H1 (cell line): ENCODE data around the gene TRAPPC3. TPM values are rescaled to one million over a fixed set of nuclear protein-coding genes. Genes with fewer than 3 reads are reported as not detected.

Experiments
- CTCF ChIA-PET: fragments of 300-600 bp; sonication (Branson Sonifier 250); formaldehyde crosslinking; loops from one replicate; lab custom pipeline; 2021; ENCODE audit not compliant: partially characterized antibody; lab: Charles Lee
- POLR2A ChIA-PET: fragments of 300-600 bp; sonication (Branson Sonifier 250); formaldehyde crosslinking; loops from one replicate; lab custom pipeline; 2021; ENCODE audit warnings: inconsistent platforms; ENCODE audit not compliant: partially characterized antibody; lab: Charles Lee
- DNase-seq, 2 experiments: peaks; one replicate each; pipeline versions ENCODE4 v3.0.0 to v3.0.0-alpha.2; 2010 to 2022; ENCODE audit warnings: low spot score in 2 of 2, low read depth in 1 of 2, mixed read lengths in 1 of 2
- FAIRE-seq: peaks from 2 replicates; lab custom pipeline; 2011; peaks lifted over from hg19 to GRCh38; lab: Jason Lieb, UNC
- H2AFZ ChIP-seq: 2 replicates; pipeline ENCODE4 v1.8.1; 2012; ENCODE audit warnings: low read length, inconsistent platforms
- H2AK5ac ChIP-seq: 2 replicates; pipeline ENCODE4 v1.6.1; 2013; ENCODE audit warnings: low read depth, low read length
- H2BK120ac ChIP-seq: replicated peaks from 2 replicates; pipeline ENCODE3; 2013; ENCODE audit warnings: low read depth, low read length, inconsistent platforms
- H2BK12ac ChIP-seq: 2 replicates; pipeline ENCODE4 v1.6.1; 2013; ENCODE audit warnings: low read depth, low read length
- H2BK15ac ChIP-seq: 2 replicates; pipeline ENCODE4 v1.6.1; 2013; ENCODE audit warnings: low read length
- H2BK20ac ChIP-seq: 2 replicates; pipeline ENCODE4 v1.6.1; 2013; ENCODE audit warnings: low read length
- H2BK5ac ChIP-seq: 2 replicates; pipeline ENCODE4 v1.6.1; 2013; ENCODE audit warnings: low read depth, low read length
- H3K14ac ChIP-seq: 2 replicates; pipeline ENCODE4 v1.6.1; 2013; ENCODE audit warnings: inconsistent platforms; ENCODE audit not compliant: insufficient read length
- H3K18ac ChIP-seq: 2 replicates; pipeline ENCODE4 v1.6.1; 2013; ENCODE audit warnings: low read length; ENCODE audit errors: extremely low read depth
- H3K23ac ChIP-seq: 2 replicates; pipeline ENCODE4 v1.6.1; 2013; ENCODE audit warnings: inconsistent platforms; ENCODE audit not compliant: insufficient read length
- H3K23me2 ChIP-seq: 2 replicates; pipeline ENCODE4 v1.6.1; 2013; ENCODE audit warnings: low read depth, low read length
- H3K27ac ChIP-seq: 2 replicates; pipeline ENCODE4 v1.6.1; 2011; ENCODE audit warnings: low read depth, low read length, inconsistent platforms
- H3K27me3 ChIP-seq, 4 experiments: replicated peaks in 1 of 4; 1 replicate in 1 of 4; 2 replicates in 3 of 4; pipeline versions ENCODE4 v1.6.1 to v1.8.1; 2011 to 2013; ENCODE audit warnings: low read length in 3 of 4, mild to moderate bottlenecking in 3 of 4, inconsistent platforms in 2 of 4, mixed read lengths in 2 of 4, moderate library complexity in 1 of 4; ENCODE audit not compliant: control insufficient read depth in 3 of 4, insufficient read depth in 3 of 4; ENCODE audit errors: extremely low read depth in 1 of 4
- H3K36me3 ChIP-seq, 4 experiments: 2 replicates each; pipeline versions ENCODE4 v1.6.1 to v1.8.1; 2011 to 2013; ENCODE audit warnings: mild to moderate bottlenecking in 4 of 4, low read length in 3 of 4, moderate library complexity in 2 of 4, control low read depth in 1 of 4, inconsistent platforms in 1 of 4; ENCODE audit not compliant: insufficient read depth in 4 of 4, control insufficient read depth in 2 of 4
- H3K4ac ChIP-seq: replicated peaks from 2 replicates; pipeline ENCODE3; 2013; ENCODE audit warnings: low read length, low read depth, mixed read lengths, inconsistent platforms; ENCODE audit not compliant: insufficient read length
- H3K4me1 ChIP-seq, 4 experiments: replicated peaks in 1 of 4; 1 replicate in 1 of 4; 2 replicates in 3 of 4; pipeline versions ENCODE4 v1.6.1 to v1.8.1; 2011 to 2013; ENCODE audit warnings: low read length in 3 of 4, inconsistent platforms in 2 of 4, mixed read lengths in 1 of 4; ENCODE audit not compliant: insufficient read depth in 4 of 4, control insufficient read depth in 3 of 4
- H3K4me2 ChIP-seq, 2 experiments: 2 replicates each; pipeline versions ENCODE4 v1.6.1 to v1.8.1; 2011 to 2013; ENCODE audit warnings: low read depth in 2 of 2, low read length in 2 of 2, control low read depth in 1 of 2, inconsistent platforms in 1 of 2, mild to moderate bottlenecking in 1 of 2; ENCODE audit not compliant: insufficient read depth in 1 of 2
- H3K4me3 ChIP-seq, 4 experiments: fragments of 200-600, 300-600 bp in 1 of 4; sonication (generic), shearing (Covaris generic), sonication (Bioruptor Twin) in 1 of 4; 2 replicates each; pipeline versions ENCODE4 v1.5.1 to v1.8.1; 2011 to 2016; ENCODE audit warnings: low read length in 4 of 4, low read depth in 3 of 4, control low read depth in 2 of 4, inconsistent platforms in 2 of 4, mild to moderate bottlenecking in 2 of 4, mixed read lengths in 1 of 4, moderate library complexity in 1 of 4; ENCODE audit not compliant: insufficient read depth in 2 of 4; ENCODE audit errors: extremely low read depth in 1 of 4
- H3K56ac ChIP-seq: replicated peaks from 2 replicates; pipeline ENCODE3; 2013; ENCODE audit warnings: low read depth, mild to moderate bottlenecking, mixed read lengths, low read length, inconsistent platforms; ENCODE audit not compliant: insufficient read length
- H3K79me1 ChIP-seq: 2 replicates; pipeline ENCODE4 v1.6.1; 2013; ENCODE audit warnings: low read depth, low read length, control low read depth
- H3K79me2 ChIP-seq, 2 experiments: 2 replicates each; pipeline versions ENCODE4 v1.6.1 to v1.8.1; 2012 to 2013; ENCODE audit warnings: low read length in 2 of 2, mild to moderate bottlenecking in 2 of 2, inconsistent platforms in 1 of 2; ENCODE audit not compliant: insufficient read depth in 2 of 2, control insufficient read depth in 1 of 2
- H3K9ac ChIP-seq, 4 experiments: replicated peaks in 1 of 4; 1 replicate in 1 of 4; 2 replicates in 3 of 4; pipeline versions ENCODE4 v1.6.1 to v1.8.1; 2011 to 2013; ENCODE audit warnings: low read depth in 3 of 4, low read length in 3 of 4, control low read depth in 2 of 4, mild to moderate bottlenecking in 2 of 4, moderate library complexity in 2 of 4, inconsistent platforms in 1 of 4; ENCODE audit errors: extremely low read depth in 1 of 4
- H3K9me3 ChIP-seq, 2 experiments: 2 replicates each; pipeline versions ENCODE4 v1.6.1 to v1.8.1; 2012 to 2013; ENCODE audit warnings: mild to moderate bottlenecking in 2 of 2, moderate library complexity in 2 of 2, control low read depth in 1 of 2, inconsistent platforms in 1 of 2, low read depth in 1 of 2, low read length in 1 of 2, mixed read lengths in 1 of 2; ENCODE audit not compliant: insufficient read depth in 2 of 2
- H4K20me1 ChIP-seq, 2 experiments: replicated peaks in 1 of 2; 2 replicates each; pipeline versions ENCODE3 to v1.8.1; 2011 to 2013; ENCODE audit warnings: inconsistent platforms in 2 of 2, low read length in 2 of 2, mild to moderate bottlenecking in 1 of 2; ENCODE audit not compliant: insufficient read depth in 2 of 2, control insufficient read depth in 1 of 2
- H4K5ac ChIP-seq: 2 replicates; pipeline ENCODE4 v1.6.1; 2013; ENCODE audit warnings: low read length, low read depth, mixed read lengths, inconsistent platforms; ENCODE audit not compliant: insufficient read length
- H4K8ac ChIP-seq: 2 replicates; pipeline ENCODE4 v1.8.0; 2013; ENCODE audit warnings: mild to moderate bottlenecking, moderate library complexity, low read length, inconsistent platforms; ENCODE audit not compliant: insufficient read depth; ENCODE audit errors: extremely low read depth
- H4K91ac ChIP-seq: replicated peaks from 2 replicates; pipeline ENCODE3; 2013; ENCODE audit warnings: low read length, mixed read lengths, inconsistent platforms; ENCODE audit not compliant: insufficient read length
- CHD1 ChIP-seq: IDR thresholded peaks from 2 replicates; pipeline ENCODE4 v1.6.1; 2012; ENCODE audit warnings: low read depth, low read length, improper control_type of control experiment
- CHD2 ChIP-seq: IDR thresholded peaks from 2 replicates; pipeline ENCODE4 v1.6.1; 2012; ENCODE audit warnings: low read length, improper control_type of control experiment
- EZH2 ChIP-seq: fragments of 200-600 bp; sonication (generic); IDR thresholded peaks from 2 replicates; pipeline ENCODE4 v1.7.1; 2012; ENCODE audit warnings: low read depth, mild to moderate bottlenecking, moderate library complexity, low read length, inconsistent platforms; ENCODE audit not compliant: severe bottlenecking
- HDAC2 ChIP-seq, 2 experiments: fragments of 300-600 bp in 1 of 2; sonication (generic) in 1 of 2; IDR thresholded peaks; 2 replicates each; pipeline ENCODE4 v1.6.1; 2011 to 2012; ENCODE audit warnings: low read depth in 2 of 2, low read length in 2 of 2, mild to moderate bottlenecking in 2 of 2, moderate library complexity in 2 of 2, borderline replicate concordance in 1 of 2, inconsistent platforms in 1 of 2
- HDAC6 ChIP-seq: IDR thresholded peaks from one replicate; pipeline ENCODE4 v1.7.1; 2012; ENCODE audit warnings: low read depth, mild to moderate bottlenecking, inconsistent platforms, low read length, moderate library complexity
- KDM1A ChIP-seq: fragments of 200-600, 300-600 bp; sonication (generic); IDR thresholded peaks from 2 replicates; pipeline ENCODE4 v1.7.1; 2016; ENCODE audit warnings: mild to moderate bottlenecking, low read length, borderline replicate concordance
- KDM5A ChIP-seq: fragments of 200-600 bp; IDR thresholded peaks from 2 replicates; pipeline ENCODE4 v1.7.1; 2012; ENCODE audit warnings: mild to moderate bottlenecking, low read length, inconsistent platforms, mixed read lengths
- NANOG ChIP-seq: IDR thresholded peaks from 2 replicates; pipeline ENCODE4 v1.6.1; 2011; ENCODE audit warnings: low read length, low read depth, mild to moderate bottlenecking, inconsistent platforms; ENCODE audit not compliant: insufficient read depth, poor library complexity, severe bottlenecking
- PHF8 ChIP-seq: fragments of 200-600 bp; sonication (generic); conservative IDR thresholded peaks from 2 replicates; pipeline ENCODE4 v1.7.1; 2012; ENCODE audit warnings: low read depth, mild to moderate bottlenecking, inconsistent platforms, low read length, moderate library complexity
- SP1 ChIP-seq: IDR thresholded peaks from 2 replicates; pipeline ENCODE4 v1.6.1; 2011; ENCODE audit warnings: low read depth, low read length
- SRF ChIP-seq: IDR thresholded peaks from 2 replicates; pipeline ENCODE4 v1.6.1; 2011; ENCODE audit warnings: mild to moderate bottlenecking, low read depth, low read length, moderate library complexity
- WGBS, 2 experiments: shearing (Covaris generic) in 1 of 2; methylation state at CpG; one replicate each; pipeline versions ENCODE4 v1.1.6 to v1.1.7; 2013 to 2015; ENCODE audit warnings: low lambda C conversion rate in 2 of 2, mixed read lengths in 2 of 2, inconsistent platforms in 1 of 2, low coverage in 1 of 2, missing lambda C conversion rate in 1 of 2; ENCODE audit not compliant: insufficient replicate concordance in 2 of 2, insufficient coverage in 1 of 2, insufficient read length in 1 of 2; ENCODE audit errors: extremely low coverage in 1 of 2, missing lambda C conversion rate in 1 of 2; 5-methylcytosine and 5-hydroxymethylcytosine counted together
- polyA plus RNA-seq, 7 experiments: library from polyadenylated mRNA; depleted of rRNA in 3 of 7; stranded (reverse) in 5 of 7; unstranded in 2 of 7; fragments of >200 nt in 5 of 7; fragments of 200-250 nt in 2 of 7; gene quantifications; 1 replicate in 5 of 7; 2 replicates in 1 of 7; 4 replicates in 1 of 7; pipeline versions ENCODE4 v1.2.1 to v1.2.3, GENCODE V29; 2011 to 2013; ENCODE audit warnings: missing spikeins in 2 of 7, mixed read lengths in 2 of 7
- total RNA-seq: library from RNA; stranded (reverse); fragmentation: NEBNext Ultra II Directional; extraction: Animal tissue kit (Norgen Biotek cat#: 25700); gene quantifications from 2 replicates; pipeline ENCODE4 v1.2.1, GENCODE V29; 2021

TRAPPC3 gene
- total and polyA plus RNA-seq, 2 of the 8 experiments (the other 6 are each of a cell fraction or from before 2014, with no cell fraction given) = 47.8 to 51.0 TPM

- Histone ChIP-seq H4K5ac (no peak overlapping the region), H4K20me1 (no peaks in the 10 kb centered on the region), H3K79me2 (no peaks in the 10 kb centered on the region), H3K27ac (no peak overlapping the region; the same call in 1 of the 2 replicates), H2BK15ac (no peak overlapping the region), H4K8ac (no peak overlapping the region), H2AK5ac (no peak overlapping the region), H3K18ac (no peak overlapping the region; the same call in 1 of the 2 replicates), H4K91ac (peak overlapping the region; percentile 1), H2AFZ (no peak overlapping the region), H3K27me3 (0 out of 7 replicates have a peak, but pooled peaks cover 0 to 2% (median 0%) of the 10 kb centered on the region in 4 experiments), H2BK120ac (no peak overlapping the region), H3K56ac (no peak overlapping the region), H2BK20ac (no peak overlapping the region), H3K14ac (no peak overlapping the region), H3K4me3 (no peak overlapping the region), H2BK12ac (0 out of 2 replicates have a peak overlapping the region, but pooled peaks have one; percentile 75), H3K79me1 (no peaks in the 10 kb centered on the region), H3K4ac (no peak overlapping the region), H3K23me2 (no peaks in the 10 kb centered on the region), H3K4me1 (peaks cover 0 to 11% (median 7%) of the 10 kb centered on the region in 4 experiments; a peak in 3 of 7 replicates), H3K23ac (no peak overlapping the region), H3K9me3 (no peaks in the 10 kb centered on the region), H3K9ac (no peak overlapping the region; a peak in 1 of 7 replicates), H3K36me3 (peaks cover 13 to 21% (median 16%) of the 10 kb centered on the region in 4 experiments), H3K4me2 (peak overlapping the region in 1 of 2 experiments; percentile 25; a peak in 1 of 4 replicates), H2BK5ac (peak overlapping the region; percentile 44; the same call in 1 of the 2 replicates)
- WGBS, 2 experiments = 88% methylated on average over 23 of the region's 33 CpGs; no CpG with 5 or more reads in 1 of the 2 experiments
- POLR2A ChIA-PET = interaction anchor here (0.7 to 7.8 kb wide), 9 partner anchors 10 to 224 kb away, joined by 3 to 61 read pairs (median 4); no protein-coding TSS in a partner anchor
- FAIRE-seq (no peak), DNase-seq (no peak)
- CTCF ChIA-PET = interaction anchor here (0.7 to 32.6 kb wide), 17 partner anchors 8 to 322 kb away, joined by 3 to 738 read pairs (median 5); partner anchors contain the start of genes SH3D21 and TRAPPC3
- TF ChIP-seq SRF (no peak), NANOG (no peak), EZH2 (no peak), SP1 (no peak), KDM1A (no peak), HDAC6 (no peak), HDAC2 (IDR thresholded peaks at IDR 0.05; ENCODE audit: borderline replicate concordance in 1 of 2, low read depth in 2 of 2, low read length in 2 of 2) (no peak), CHD2 (no peak), PHF8 (no peak), CHD1 (no peak), KDM5A (no peak)
Observed at GRCh38 chr1:36097693-36098585, 51.3 kb downstream of the TRAPPC3 start.
